SIG-M5 treated with dmso at 0.1 percent for 504 hours (cell line): ENCODE data around the gene TSEN34.
"Not testable (repeated sequence)": the region's sequence is repeated elsewhere in the genome, so short reads cannot be mapped to it uniquely, and the experiment has no call there.

ENCODE experiments used
- DNase-seq: peaks from one replicate; lab custom pipeline; 2025; ENCODE audit not compliant: unreplicated experiment; lab: John Stamatoyannopoulos, UW

The TSEN34 gene

GRCh38 chr19:54160182-54160811 lies 30.8 kb upstream of the TSEN34 start:
- DNase-seq, result no peak

GRCh38 chr19:54160854-54161253 lies 30.3 kb upstream of the TSEN34 start:
- no peak for DNase-seq

- peak; percentile 89 for DNase-seq
Observed at GRCh38 chr19:54162241-54162805, 28.8 kb upstream of the TSEN34 start.

- DNase-seq, result no peak
Observed at GRCh38 chr19:54162884-54163283, 28.2 kb upstream of the TSEN34 start.

GRCh38 chr19:54164369-54165068 lies 26.6 kb upstream of the TSEN34 start:
- no peak for DNase-seq

- DNase-seq, result no peak
Observed at GRCh38 chr19:54165222-54165621, 25.9 kb upstream of the TSEN34 start.

GRCh38 chr19:54168174-54168917 lies 22.8 kb upstream of the TSEN34 start:
- peak; percentile 76 for DNase-seq

- no peak for DNase-seq
Observed at GRCh38 chr19:54169149-54169740, 21.9 kb upstream of the TSEN34 start.

GRCh38 chr19:54171736-54172431 lies 19.2 kb upstream of the TSEN34 start:
- not testable (repeated sequence) for DNase-seq

- peak; percentile 33 for DNase-seq
Observed at GRCh38 chr19:54172471-54173358, 18.4 kb upstream of the TSEN34 start, which contains the start of gene TMC4. TMC4 (minus strand) TSS chr19:54173160; CDS start chr19:54173117, 43 bp downstream.

- DNase-seq, result no peak
Observed at GRCh38 chr19:54173359-54173699, 17.8 kb upstream of the TSEN34 start.

GRCh38 chr19:54173951-54174834 lies 16.9 kb upstream of the TSEN34 start:
- no peak for DNase-seq

- DNase-seq, result no peak
Observed at GRCh38 chr19:54178581-54179261, 12.4 kb upstream of the TSEN34 start.

GRCh38 chr19:54179262-54179852 lies 11.8 kb upstream of the TSEN34 start:
- no peak for DNase-seq

- peak; percentile 64 for DNase-seq
Observed at GRCh38 chr19:54179921-54180461, 11.1 kb upstream of the TSEN34 start.

- DNase-seq, result no peak
Observed at GRCh38 chr19:54180691-54181091, 10.4 kb upstream of the TSEN34 start.

- not testable (repeated sequence) for DNase-seq
Observed at GRCh38 chr19:54181894-54182293, 9.2 kb upstream of the TSEN34 start.
